ENCODE results near the gene AP2A1. TPM values are rescaled to one million over a fixed set of nuclear protein-coding genes. Genes with fewer than 3 reads are reported as not detected.
"Not testable (repeated sequence)": the region's sequence is repeated elsewhere in the genome, so short reads cannot be mapped to it uniquely, and the experiment has no call there.

Gene AP2A1
- total and polyA plus RNA-seq, 2 of the 13 experiments (the other 11 are each of a cell fraction or from before 2014, with no cell fraction given) = 22.7 to 39.7 TPM

DNA sequence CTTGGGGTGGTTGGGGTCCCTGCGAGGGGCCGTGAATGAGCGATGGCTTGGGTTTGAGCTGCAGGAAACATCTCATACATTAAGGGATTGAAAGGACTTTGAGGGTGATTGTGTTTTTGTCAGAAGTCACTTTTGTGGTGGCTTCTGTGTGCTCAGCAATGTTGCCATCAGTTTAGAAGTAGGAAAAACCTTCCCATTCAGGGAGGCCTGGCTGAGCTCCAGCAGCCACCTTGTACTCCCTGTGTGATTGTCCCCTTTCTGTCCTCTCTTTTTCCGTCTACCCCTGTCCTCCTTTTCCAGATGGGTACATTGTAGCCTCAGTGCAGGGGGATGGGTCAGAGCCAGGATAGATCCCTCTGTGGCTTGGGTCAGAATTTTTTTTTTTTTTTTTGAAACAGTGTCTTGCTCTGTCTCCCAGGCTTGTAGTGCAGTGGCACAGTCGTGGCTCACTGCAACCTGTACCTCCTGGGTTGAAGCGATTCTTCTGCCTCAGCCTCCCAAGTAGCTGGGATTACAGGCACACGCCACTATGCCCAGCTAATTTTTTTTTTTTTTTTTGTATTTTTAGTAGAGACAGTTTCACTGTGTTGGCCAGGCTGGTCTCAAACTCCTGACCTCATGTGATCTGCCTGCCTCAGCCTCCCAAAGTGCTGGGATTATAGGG lies 52.8 kb downstream of the AP2A1 start:
- FAIRE-seq; H2AFZ ChIP-seq (ENCODE audit: low read length); ATAC-seq; H4K20me1 ChIP-seq (ENCODE audit: insufficient read depth, low read length); H3K27ac ChIP-seq (ENCODE audit: extremely low read length, insufficient read depth, low read length); CTCF ChIA-PET (ENCODE audit: low intra/inter-chr PET ratio, low total read pairs); H3K27me3 ChIP-seq (ENCODE audit: control insufficient read depth in 1 of 2, insufficient read depth in 2 of 2, low read length in 2 of 2); H3K9me3 ChIP-seq (ENCODE audit: low read length); DNase-seq (ENCODE audit: low spot score); BruUV-seq (replicated peaks); in situ Hi-C loops (cut with HindIII; ENCODE audit: extremely low pct_ligation_motif_present, low pct_unique_long_range_greater_than_20kb): not testable (repeated sequence)
- peak overlapping the region; percentile 94 for H3K9ac ChIP-seq (ENCODE audit: insufficient read depth, low read depth, low read length)
- intact Hi-C loops (cut with micrococcal nuclease; ENCODE audit: unreplicated experiment) = loop anchor here (10.0 kb wide), 1 partner anchor 55 kb away; the partner anchor contains the start of genes AP2A1 and TSKS
- H3K4me1 ChIP-seq (ENCODE audit: insufficient read depth, low read length) = peaks cover 11% of the 10 kb centered on the region
- H3K4me3 ChIP-seq (replicated peaks in 1 of 3; ENCODE audit: insufficient read depth in 1 of 3, low read depth in 2 of 3, low read length in 3 of 3) = peak overlapping the region; percentile 88 to 98 (median 91); a peak in 5 of 6 replicates
- H3K36me3 ChIP-seq (replicated peaks in 1 of 2; ENCODE audit: control insufficient read depth in 1 of 2, insufficient read depth in 2 of 2, low read length in 2 of 2) = peaks cover 4 to 13% of the 10 kb centered on the region in 2 experiments; a peak in 4 of 5 replicates
- peak overlapping the region; percentile 78 for H3K4me2 ChIP-seq (ENCODE audit: low read depth, low read length)
- 90% methylated on average over 7 of the region's 7 CpGs for WGBS (ENCODE audit: low lambda C conversion rate)
- H3K79me2 ChIP-seq (ENCODE audit: insufficient read depth, low read length) = peaks cover 20% of the 10 kb centered on the region
- POLR2A ChIA-PET = interaction anchor here (1.1 kb wide), 1 partner anchor 323 kb away, joined by 3 read pairs; the partner anchor contains the start of gene RPS11

DNA sequence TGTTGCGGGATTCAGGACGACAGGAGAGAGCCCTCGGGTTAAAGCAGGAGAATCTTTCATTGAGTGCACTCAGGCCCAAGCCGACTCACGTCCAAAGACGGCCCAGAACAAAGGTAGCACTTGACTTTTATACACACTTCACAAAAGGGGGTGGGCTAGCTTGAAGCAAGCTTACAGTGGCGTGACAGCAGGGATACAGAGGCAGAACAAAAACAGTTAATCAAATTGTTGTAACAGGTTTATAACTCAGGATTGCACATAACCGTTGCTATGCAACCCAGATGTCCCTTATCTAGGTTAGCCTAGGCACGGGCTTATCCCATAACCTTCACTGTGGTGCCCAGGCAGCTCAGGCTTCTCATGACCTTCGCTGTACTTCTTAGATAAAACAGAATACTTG lies 53.3 kb downstream of the AP2A1 start:
- no peak overlapping the region for H3K4me2 ChIP-seq (ENCODE audit: low read depth, low read length)
- H3K79me2 ChIP-seq (ENCODE audit: insufficient read depth, low read length) = peaks cover 20% of the 10 kb centered on the region
- CTCF ChIA-PET (ENCODE audit: low intra/inter-chr PET ratio, low total read pairs) = no interaction called here
- H3K4me1 ChIP-seq (ENCODE audit: insufficient read depth, low read length) = peaks cover 11% of the 10 kb centered on the region
- ATAC-seq (no peak), FAIRE-seq (no peak), DNase-seq (ENCODE audit: low spot score) (no peak)
- H2AFZ ChIP-seq (ENCODE audit: low read length) = no peak overlapping the region
- H4K20me1 ChIP-seq (ENCODE audit: insufficient read depth, low read length) = no peaks in the 10 kb centered on the region
- H3K4me3 ChIP-seq (replicated peaks in 1 of 3; ENCODE audit: insufficient read depth in 1 of 3, low read depth in 2 of 3, low read length in 3 of 3) = no peak overlapping the region
- POLR2A ChIA-PET = no interaction called here
- in situ Hi-C loops (cut with HindIII; ENCODE audit: extremely low pct_ligation_motif_present, low pct_unique_long_range_greater_than_20kb) = no loop called here
- peaks cover 4 to 13% of the 10 kb centered on the region in 2 experiments; a peak in 4 of 5 replicates for H3K36me3 ChIP-seq (replicated peaks in 1 of 2; ENCODE audit: control insufficient read depth in 1 of 2, insufficient read depth in 2 of 2, low read length in 2 of 2)
- no peaks in the 10 kb centered on the region for H3K9me3 ChIP-seq (ENCODE audit: low read length)
- intact Hi-C loops (cut with micrococcal nuclease; ENCODE audit: unreplicated experiment) = no loop called here
- no peak overlapping the region for H3K27ac ChIP-seq (ENCODE audit: extremely low read length, insufficient read depth, low read length)
- TSS peak; percentile 61 for BruUV-seq (replicated peaks)
- 93% methylated on average over 10 of the region's 10 CpGs for WGBS (ENCODE audit: low lambda C conversion rate)
- H3K9ac ChIP-seq (ENCODE audit: insufficient read depth, low read depth, low read length) = no peak overlapping the region
- no peaks in the 10 kb centered on the region; a peak in 1 of 5 replicates for H3K27me3 ChIP-seq (ENCODE audit: control insufficient read depth in 1 of 2, insufficient read depth in 2 of 2, low read length in 2 of 2)
- TF ChIP-seq, protein P1, sequence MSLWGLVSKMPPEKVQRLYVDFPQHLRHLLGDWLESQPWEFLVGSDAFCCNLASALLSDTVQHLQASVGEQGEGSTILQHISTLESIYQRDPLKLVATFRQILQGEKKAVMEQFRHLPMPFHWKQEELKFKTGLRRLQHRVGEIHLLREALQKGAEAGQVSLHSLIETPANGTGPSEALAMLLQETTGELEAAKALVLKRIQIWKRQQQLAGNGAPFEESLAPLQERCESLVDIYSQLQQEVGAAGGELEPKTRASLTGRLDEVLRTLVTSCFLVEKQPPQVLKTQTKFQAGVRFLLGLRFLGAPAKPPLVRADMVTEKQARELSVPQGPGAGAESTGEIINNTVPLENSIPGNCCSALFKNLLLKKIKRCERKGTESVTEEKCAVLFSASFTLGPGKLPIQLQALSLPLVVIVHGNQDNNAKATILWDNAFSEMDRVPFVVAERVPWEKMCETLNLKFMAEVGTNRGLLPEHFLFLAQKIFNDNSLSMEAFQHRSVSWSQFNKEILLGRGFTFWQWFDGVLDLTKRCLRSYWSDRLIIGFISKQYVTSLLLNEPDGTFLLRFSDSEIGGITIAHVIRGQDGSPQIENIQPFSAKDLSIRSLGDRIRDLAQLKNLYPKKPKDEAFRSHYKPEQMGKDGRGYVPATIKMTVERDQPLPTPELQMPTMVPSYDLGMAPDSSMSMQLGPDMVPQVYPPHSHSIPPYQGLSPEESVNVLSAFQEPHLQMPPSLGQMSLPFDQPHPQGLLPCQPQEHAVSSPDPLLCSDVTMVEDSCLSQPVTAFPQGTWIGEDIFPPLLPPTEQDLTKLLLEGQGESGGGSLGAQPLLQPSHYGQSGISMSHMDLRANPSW (CRISPR knock-in tag; IDR thresholded peaks at IDR 0.05; ENCODE audit: borderline replicate concordance) = no peak
- TF ChIP-seq HOXA7 (CRISPR knock-in tag; IDR thresholded peaks at IDR 0.05) (no peak), ZNF546 (CRISPR knock-in tag; conservative IDR thresholded peaks at IDR 0.05) (no peak), POLR2G (IDR thresholded peaks at IDR 0.05; ENCODE audit: low read depth, low read length) (no peak), JARID2 (CRISPR knock-in tag; IDR thresholded peaks at IDR 0.05; ENCODE audit: insufficient replicate concordance) (no peak), FOXC1 (CRISPR knock-in tag; IDR thresholded peaks at IDR 0.05; ENCODE audit: borderline replicate concordance) (no peak)
- TF ChIP-seq, protein P2, sequence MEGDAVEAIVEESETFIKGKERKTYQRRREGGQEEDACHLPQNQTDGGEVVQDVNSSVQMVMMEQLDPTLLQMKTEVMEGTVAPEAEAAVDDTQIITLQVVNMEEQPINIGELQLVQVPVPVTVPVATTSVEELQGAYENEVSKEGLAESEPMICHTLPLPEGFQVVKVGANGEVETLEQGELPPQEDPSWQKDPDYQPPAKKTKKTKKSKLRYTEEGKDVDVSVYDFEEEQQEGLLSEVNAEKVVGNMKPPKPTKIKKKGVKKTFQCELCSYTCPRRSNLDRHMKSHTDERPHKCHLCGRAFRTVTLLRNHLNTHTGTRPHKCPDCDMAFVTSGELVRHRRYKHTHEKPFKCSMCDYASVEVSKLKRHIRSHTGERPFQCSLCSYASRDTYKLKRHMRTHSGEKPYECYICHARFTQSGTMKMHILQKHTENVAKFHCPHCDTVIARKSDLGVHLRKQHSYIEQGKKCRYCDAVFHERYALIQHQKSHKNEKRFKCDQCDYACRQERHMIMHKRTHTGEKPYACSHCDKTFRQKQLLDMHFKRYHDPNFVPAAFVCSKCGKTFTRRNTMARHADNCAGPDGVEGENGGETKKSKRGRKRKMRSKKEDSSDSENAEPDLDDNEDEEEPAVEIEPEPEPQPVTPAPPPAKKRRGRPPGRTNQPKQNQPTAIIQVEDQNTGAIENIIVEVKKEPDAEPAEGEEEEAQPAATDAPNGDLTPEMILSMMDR (CRISPR knock-in tag; IDR thresholded peaks at IDR 0.05) = no peak
- TF ChIP-seq, protein P3, sequence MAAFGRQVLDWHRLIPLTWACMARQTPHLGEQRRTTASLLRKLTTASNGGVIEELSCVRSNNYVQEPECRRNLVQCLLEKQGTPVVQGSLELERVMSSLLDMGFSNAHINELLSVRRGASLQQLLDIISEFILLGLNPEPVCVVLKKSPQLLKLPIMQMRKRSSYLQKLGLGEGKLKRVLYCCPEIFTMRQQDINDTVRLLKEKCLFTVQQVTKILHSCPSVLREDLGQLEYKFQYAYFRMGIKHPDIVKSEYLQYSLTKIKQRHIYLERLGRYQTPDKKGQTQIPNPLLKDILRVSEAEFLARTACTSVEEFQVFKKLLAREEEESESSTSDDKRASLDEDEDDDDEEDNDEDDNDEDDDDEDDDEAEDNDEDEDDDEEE (CRISPR knock-in tag; IDR thresholded peaks at IDR 0.05) = no peak
- TF ChIP-seq, protein P4, sequence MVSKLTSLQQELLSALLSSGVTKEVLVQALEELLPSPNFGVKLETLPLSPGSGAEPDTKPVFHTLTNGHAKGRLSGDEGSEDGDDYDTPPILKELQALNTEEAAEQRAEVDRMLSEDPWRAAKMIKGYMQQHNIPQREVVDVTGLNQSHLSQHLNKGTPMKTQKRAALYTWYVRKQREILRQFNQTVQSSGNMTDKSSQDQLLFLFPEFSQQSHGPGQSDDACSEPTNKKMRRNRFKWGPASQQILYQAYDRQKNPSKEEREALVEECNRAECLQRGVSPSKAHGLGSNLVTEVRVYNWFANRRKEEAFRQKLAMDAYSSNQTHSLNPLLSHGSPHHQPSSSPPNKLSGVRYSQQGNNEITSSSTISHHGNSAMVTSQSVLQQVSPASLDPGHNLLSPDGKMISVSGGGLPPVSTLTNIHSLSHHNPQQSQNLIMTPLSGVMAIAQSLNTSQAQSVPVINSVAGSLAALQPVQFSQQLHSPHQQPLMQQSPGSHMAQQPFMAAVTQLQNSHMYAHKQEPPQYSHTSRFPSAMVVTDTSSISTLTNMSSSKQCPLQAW (CRISPR knock-in tag; IDR thresholded peaks at IDR 0.05) = no peak
